Neutrophil (primary cell): ENCODE results near the gene BAZ2A.

Source experiments
- H3K27ac ChIP-seq: fragments of 200-600 bp; sonication (generic); 2 replicates; pipeline ENCODE4 v1.5.1; 2016; ENCODE audit warnings: mild to moderate bottlenecking, moderate library complexity
- H3K27me3 ChIP-seq: fragments of 200-600 bp; sonication (generic); 2 replicates; pipeline ENCODE4 v1.6.0; 2016; ENCODE audit warnings: mild to moderate bottlenecking
- H3K36me3 ChIP-seq: fragments of 200-600 bp; sonication (generic); 2 replicates; pipeline ENCODE4 v1.5.1; 2017
- H3K4me1 ChIP-seq, 2 experiments: fragments of 200-600 bp in 1 of 2; sonication (generic) in 1 of 2; 1 replicate in 1 of 2; 2 replicates in 1 of 2; pipeline versions ENCODE4 v1.5.1 to v1.6.1; 2013 to 2016; ENCODE audit warnings: low read depth in 1 of 2, low read length in 1 of 2, mild to moderate bottlenecking in 1 of 2, moderate library complexity in 1 of 2; ENCODE audit not compliant: control insufficient read depth in 1 of 2, insufficient read depth in 1 of 2
- H3K4me3 ChIP-seq, 2 experiments: fragments of 200-600 bp in 1 of 2; sonication (generic) in 1 of 2; 1 replicate in 1 of 2; 2 replicates in 1 of 2; pipeline ENCODE4 v1.5.1; 2013 to 2016; ENCODE audit warnings: low read depth in 1 of 2, low read length in 1 of 2, mild to moderate bottlenecking in 1 of 2, moderate library complexity in 1 of 2
- H3K9me3 ChIP-seq: fragments of 200-600 bp; sonication (generic); 2 replicates; pipeline ENCODE4 v1.5.1; 2016
- CTCF ChIP-seq: fragments of 200-600 bp; sonication (generic); IDR thresholded peaks from 2 replicates; pipeline ENCODE4 v1.5.1; 2016; ENCODE audit warnings: antibody characterized with exemption

BAZ2A gene

GRCh38 chr12:56591126-56591525 is 39.0 kb downstream of the BAZ2A start:
- peaks cover 19% of the 10 kb centered on the region for H3K36me3 ChIP-seq
- no peak for TF ChIP-seq CTCF

GRCh38 chr12:56590237-56590830 is 39.8 kb downstream of the BAZ2A start:
- H3K9me3 ChIP-seq, result no peaks in the 10 kb centered on the region
- no peaks in the 10 kb centered on the region for H3K4me1 ChIP-seq
- no peaks in the 10 kb centered on the region for H3K27me3 ChIP-seq
- H3K36me3 ChIP-seq, result peaks cover 12% of the 10 kb centered on the region
- no peak overlapping the region for H3K27ac ChIP-seq
- no peak overlapping the region for H3K4me3 ChIP-seq
- TF ChIP-seq CTCF, result no peak

More at GRCh38 chr12:56591126-56591525, 39.0 kb downstream of the BAZ2A start:
- Histone ChIP-seq H3K27ac (no peak overlapping the region), H3K27me3 (no peaks in the 10 kb centered on the region), H3K4me3 (no peak overlapping the region), H3K9me3 (no peaks in the 10 kb centered on the region), H3K4me1 (no peaks in the 10 kb centered on the region)

GRCh38 chr12:56589783-56590182 is 40.3 kb downstream of the BAZ2A start:
- Histone ChIP-seq H3K27ac (no peak overlapping the region), H3K4me3 (no peak overlapping the region), H3K27me3 (no peaks in the 10 kb centered on the region), H3K4me1 (no peaks in the 10 kb centered on the region), H3K36me3 (peaks cover 7% of the 10 kb centered on the region), H3K9me3 (no peaks in the 10 kb centered on the region)
- TF ChIP-seq CTCF, result no peak

- no peak overlapping the region for H3K27ac ChIP-seq
- TF ChIP-seq CTCF, result no peak
- no peaks in the 10 kb centered on the region for H3K27me3 ChIP-seq
- no peaks in the 10 kb centered on the region for H3K9me3 ChIP-seq
- H3K4me3 ChIP-seq, result no peak overlapping the region
- H3K36me3 ChIP-seq, result no peaks in the 10 kb centered on the region
- H3K4me1 ChIP-seq, result no peaks in the 10 kb centered on the region
Observed at GRCh38 chr12:56585098-56585497, 45.0 kb downstream of the BAZ2A start.

GRCh38 chr12:56581418-56582145 is 48.5 kb downstream of the BAZ2A start:
- TF ChIP-seq CTCF, result no peak
- Histone ChIP-seq H3K4me3 (no peak overlapping the region), H3K27ac (no peak overlapping the region), H3K4me1 (no peaks in the 10 kb centered on the region), H3K36me3 (no peaks in the 10 kb centered on the region), H3K27me3 (no peaks in the 10 kb centered on the region), H3K9me3 (no peaks in the 10 kb centered on the region)
